ENCODE measurements around the gene RAD51B. TPM values are rescaled to one million over a fixed set of nuclear protein-coding genes. Genes with fewer than 3 reads are reported as not detected.

The RAD51B gene
- total RNA-seq, 4 donors from 2014 or later, result 6.2 to 39.9 (median 12.9) TPM

DNA sequence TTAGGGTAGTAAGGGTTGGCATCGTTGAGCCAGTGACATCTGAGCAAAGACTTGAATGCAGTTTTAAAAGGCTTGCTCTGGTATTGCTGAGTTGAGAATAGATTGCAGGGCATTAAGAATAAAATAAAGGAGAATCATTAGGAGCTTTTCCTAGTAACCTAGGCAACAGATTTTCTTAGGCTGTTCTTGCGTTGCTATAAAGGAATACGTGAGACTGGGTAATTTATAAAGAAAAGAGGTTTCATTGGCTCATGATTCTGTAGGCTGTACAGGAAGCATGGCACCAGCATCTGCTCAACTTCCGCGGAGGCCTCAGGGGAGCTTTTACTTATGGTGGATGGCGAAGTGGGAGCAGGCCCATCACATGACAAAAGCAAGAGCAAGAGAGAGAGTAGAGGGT lies 97.4 kb downstream of the RAD51B start:
- no peak for DNase-seq
- H3K27me3 ChIP-seq, result no peaks in the 10 kb centered on the region
- no peak overlapping the region for H3K27ac ChIP-seq
- H3K36me3 ChIP-seq, result no peaks in the 10 kb centered on the region
- TF ChIP-seq, protein P1, sequence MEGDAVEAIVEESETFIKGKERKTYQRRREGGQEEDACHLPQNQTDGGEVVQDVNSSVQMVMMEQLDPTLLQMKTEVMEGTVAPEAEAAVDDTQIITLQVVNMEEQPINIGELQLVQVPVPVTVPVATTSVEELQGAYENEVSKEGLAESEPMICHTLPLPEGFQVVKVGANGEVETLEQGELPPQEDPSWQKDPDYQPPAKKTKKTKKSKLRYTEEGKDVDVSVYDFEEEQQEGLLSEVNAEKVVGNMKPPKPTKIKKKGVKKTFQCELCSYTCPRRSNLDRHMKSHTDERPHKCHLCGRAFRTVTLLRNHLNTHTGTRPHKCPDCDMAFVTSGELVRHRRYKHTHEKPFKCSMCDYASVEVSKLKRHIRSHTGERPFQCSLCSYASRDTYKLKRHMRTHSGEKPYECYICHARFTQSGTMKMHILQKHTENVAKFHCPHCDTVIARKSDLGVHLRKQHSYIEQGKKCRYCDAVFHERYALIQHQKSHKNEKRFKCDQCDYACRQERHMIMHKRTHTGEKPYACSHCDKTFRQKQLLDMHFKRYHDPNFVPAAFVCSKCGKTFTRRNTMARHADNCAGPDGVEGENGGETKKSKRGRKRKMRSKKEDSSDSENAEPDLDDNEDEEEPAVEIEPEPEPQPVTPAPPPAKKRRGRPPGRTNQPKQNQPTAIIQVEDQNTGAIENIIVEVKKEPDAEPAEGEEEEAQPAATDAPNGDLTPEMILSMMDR (IDR thresholded peaks at IDR 0.05), result no peak
- TF ChIP-seq POLR2A (IDR thresholded peaks at IDR 0.05), result no peak
- no peaks in the 10 kb centered on the region for H3K9me3 ChIP-seq
- no peak overlapping the region for H3K4me3 ChIP-seq
- H3K4me1 ChIP-seq, result no peaks in the 10 kb centered on the region
- intact Hi-C loops (cut with DNase I), result no loop called here
- WGBS, 2 donors, result 84 to 88% methylated on average over 5 to 6 of the region's 6 CpGs

DNA sequence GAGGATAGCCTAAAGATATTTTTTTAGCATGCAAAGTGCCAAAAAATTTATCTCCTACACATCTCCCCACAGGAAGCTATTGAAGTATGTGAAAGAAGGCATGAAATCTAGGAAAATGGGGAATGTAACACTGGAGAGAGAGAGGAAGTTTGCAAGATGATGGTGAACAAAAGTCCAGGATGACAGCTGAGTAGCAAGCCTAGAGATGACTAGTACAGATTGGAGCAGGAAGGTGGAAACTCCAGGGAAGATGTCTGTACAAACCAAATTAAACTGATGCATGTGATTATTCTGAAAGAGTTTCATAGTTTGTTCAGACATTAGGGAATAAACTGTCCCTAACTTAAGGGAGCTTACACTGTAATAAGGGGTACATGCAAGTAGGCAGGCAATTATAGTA lies 99.3 kb downstream of the RAD51B start:
- TF ChIP-seq, protein P1 (IDR thresholded peaks at IDR 0.05), result no peak
- no peak for TF ChIP-seq POLR2A (IDR thresholded peaks at IDR 0.05)
- DNase-seq, result no peak
- H3K4me1 ChIP-seq, result no peaks in the 10 kb centered on the region
- H3K36me3 ChIP-seq, result no peaks in the 10 kb centered on the region
- H3K27ac ChIP-seq, result no peak overlapping the region
- no peaks in the 10 kb centered on the region for H3K9me3 ChIP-seq
- H3K4me3 ChIP-seq, result no peak overlapping the region
- intact Hi-C loops (cut with DNase I), result no loop called here
- no peaks in the 10 kb centered on the region for H3K27me3 ChIP-seq

DNA sequence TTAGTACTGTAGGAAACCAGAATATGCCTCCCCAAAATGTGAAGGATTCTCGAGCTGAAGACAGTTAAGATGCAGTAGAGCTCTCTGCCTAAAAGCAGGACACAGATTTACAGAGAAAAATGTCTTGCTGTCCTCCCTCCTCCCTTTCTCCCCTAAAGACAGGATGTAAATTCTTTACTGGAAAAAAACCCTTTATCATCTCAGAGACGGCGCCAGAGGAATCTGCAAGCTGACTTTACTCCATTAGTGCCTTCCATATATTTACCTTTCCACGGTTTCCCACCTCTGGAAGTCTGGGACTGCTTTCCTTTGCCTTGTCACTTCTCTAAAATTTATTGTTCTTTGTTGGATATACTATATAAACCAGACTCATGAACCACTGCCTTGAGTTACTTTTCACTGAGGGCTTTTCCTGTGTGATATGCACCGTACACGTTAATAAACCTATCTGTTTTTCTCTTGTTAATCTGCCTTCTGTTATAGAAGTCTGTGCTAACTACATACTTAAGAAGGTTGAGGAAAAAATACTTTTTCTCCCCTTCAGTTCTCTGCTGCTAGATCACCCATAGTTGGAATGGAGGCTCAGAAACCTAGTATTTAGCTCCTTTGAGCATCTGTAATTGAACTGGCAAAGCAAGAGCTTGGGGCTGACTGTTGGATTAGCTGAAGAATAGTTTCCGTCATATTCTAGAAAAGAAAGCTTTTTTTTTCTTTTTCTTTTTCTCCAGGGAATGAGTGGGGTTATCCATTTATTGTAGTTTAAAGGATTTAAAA lies 99.9 kb downstream of the RAD51B start:
- WGBS, 2 donors, result 67 to 71% methylated on average over 7 of the region's 7 CpGs
- Histone ChIP-seq H3K4me3 (no peak overlapping the region), H3K9me3 (no peaks in the 10 kb centered on the region), H3K27me3 (no peaks in the 10 kb centered on the region), H3K36me3 (no peaks in the 10 kb centered on the region), H3K27ac (no peak overlapping the region), H3K4me1 (no peaks in the 10 kb centered on the region)
- no peak for DNase-seq
- TF ChIP-seq, protein P1 (IDR thresholded peaks at IDR 0.05), result no peak
- no peak for TF ChIP-seq POLR2A (IDR thresholded peaks at IDR 0.05)
- intact Hi-C loops (cut with DNase I), result no loop called here

DNA sequence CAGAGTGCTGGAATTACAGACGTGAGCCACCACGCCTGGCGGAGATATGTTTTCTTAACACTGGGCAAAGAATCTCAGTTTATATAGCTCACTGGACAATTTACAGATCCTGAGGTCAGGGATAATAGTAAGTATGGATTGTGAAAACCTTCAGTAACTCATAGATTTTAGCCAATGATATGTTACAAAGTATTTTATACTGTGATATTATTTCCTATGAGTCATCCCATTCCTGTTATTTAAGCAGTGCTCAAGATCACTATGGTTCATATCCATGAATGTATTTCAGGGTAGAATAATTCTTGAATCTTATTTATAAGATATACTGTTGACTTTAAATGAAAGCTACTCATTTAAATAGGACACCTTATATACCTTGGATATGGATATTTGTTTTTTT lies 107.2 kb downstream of the RAD51B start:
- Histone ChIP-seq H3K27me3 (no peaks in the 10 kb centered on the region), H3K4me1 (no peaks in the 10 kb centered on the region), H3K36me3 (no peaks in the 10 kb centered on the region), H3K27ac (no peak overlapping the region), H3K9me3 (peaks cover 0 to 17% (median 0%) of the 10 kb centered on the region in 3 donors), H3K4me3 (no peak overlapping the region)
- WGBS, 2 donors, result 90 to 96% methylated on average over 3 of the region's 3 CpGs
- no peak for TF ChIP-seq POLR2A (IDR thresholded peaks at IDR 0.05)
- TF ChIP-seq, protein P1 (IDR thresholded peaks at IDR 0.05), result no peak
- no peak for DNase-seq
- intact Hi-C loops (cut with DNase I), result no loop called here

DNA sequence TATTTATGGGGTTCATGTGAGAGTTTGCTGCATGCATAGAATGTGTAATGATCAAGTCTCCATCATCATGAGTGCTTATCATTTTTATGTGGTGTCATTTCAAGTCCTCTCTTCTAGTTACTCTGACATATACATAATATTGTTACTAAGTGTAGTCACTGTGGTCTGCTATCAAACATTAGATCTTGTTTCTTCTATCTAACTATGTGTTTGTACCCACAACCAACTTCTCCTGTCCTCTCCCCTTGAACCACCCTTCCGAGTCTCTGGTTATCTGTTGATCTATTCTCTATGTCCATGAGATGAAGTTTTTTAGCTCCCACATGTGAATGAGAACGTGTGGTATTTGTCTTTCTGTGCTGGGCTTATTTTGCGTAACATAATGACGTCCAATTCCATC lies 107.7 kb downstream of the RAD51B start:
- Histone ChIP-seq H3K27me3 (no peaks in the 10 kb centered on the region), H3K36me3 (no peaks in the 10 kb centered on the region), H3K9me3 (peaks cover 0 to 17% (median 0%) of the 10 kb centered on the region in 3 donors), H3K27ac (no peak overlapping the region), H3K4me3 (no peak overlapping the region), H3K4me1 (no peaks in the 10 kb centered on the region)
- DNase-seq, result no peak
- TF ChIP-seq, protein P1 (IDR thresholded peaks at IDR 0.05), result no peak
- TF ChIP-seq POLR2A (IDR thresholded peaks at IDR 0.05), result no peak
- intact Hi-C loops (cut with DNase I), result no loop called here
- 89 to 91% methylated on average over 4 of the region's 4 CpGs for WGBS, 2 donors
